IMR-90 (cell line): ENCODE measurements around the gene PCP2. TPM values are rescaled to one million over a fixed set of nuclear protein-coding genes. Genes with fewer than 3 reads are reported as not detected.
A peak's percentile ranks its signal among the peaks of the same experiment; 100 is the strongest.

ENCODE experiments used
- ATAC-seq: fragments of 200-7000 bp; cut with Tn5 transposase; 2 replicates; pipeline ENCODE4 v1.9.1; 2020; ENCODE audit warnings: low read depth, mild to moderate bottlenecking, moderate library complexity
- BruUV-seq: library from RNA; stranded (reverse); fragments of 400-500 nt; replicated peaks from 2 replicates; lab custom pipeline; 2021; lab: Mats Ljungman, UMichigan
- CTCF ChIA-PET: fragments of 300-600 bp; formaldehyde crosslinking; extraction: SDS; loops from one replicate; lab custom pipeline; 2021; ENCODE audit warnings: antibody characterized with exemption; lab: Yijun Ruan, JAX
- POLR2A ChIA-PET: fragments of 300-600 bp; sonication (Branson Sonifier 250); formaldehyde crosslinking; loops from one replicate; lab custom pipeline; 2022; ENCODE audit warnings: antibody characterized with exemption; ENCODE audit not compliant: unreplicated experiment; lab: Charles Lee
- DNase-seq: peaks from one replicate; pipeline ENCODE4 v3.0.0; 2013
- H2AFZ ChIP-seq: replicated peaks from 2 replicates; pipeline ENCODE3; 2013; ENCODE audit warnings: low read length, mild to moderate bottlenecking; ENCODE audit not compliant: poor library complexity
- H2AK5ac ChIP-seq: 2 replicates; pipeline ENCODE4 v1.6.1; 2013; ENCODE audit warnings: low read depth, low read length, inconsistent platforms
- H2AK9ac ChIP-seq: replicated peaks from 2 replicates; pipeline ENCODE3; 2013; ENCODE audit warnings: mild to moderate bottlenecking, low read depth, low read length, moderate library complexity; ENCODE audit not compliant: poor library complexity
- H2BK120ac ChIP-seq: 2 replicates; pipeline ENCODE4 v1.6.1; 2013; ENCODE audit warnings: low read depth, low read length, inconsistent platforms
- H2BK15ac ChIP-seq: 3 replicates; pipeline ENCODE4 v1.6.1; 2013; ENCODE audit warnings: low read depth, low read length, inconsistent platforms
- H2BK20ac ChIP-seq: 2 replicates; pipeline ENCODE4 v1.6.1; 2013; ENCODE audit warnings: low read depth, mild to moderate bottlenecking, inconsistent platforms, low read length, moderate library complexity
- H2BK5ac ChIP-seq: 2 replicates; pipeline ENCODE4 v1.6.1; 2013; ENCODE audit warnings: mild to moderate bottlenecking, low read depth, low read length, inconsistent platforms; ENCODE audit not compliant: poor library complexity, severe bottlenecking
- H3K14ac ChIP-seq: replicated peaks from 2 replicates; pipeline ENCODE4 v1.6.1; 2013; ENCODE audit warnings: low read depth, low read length, inconsistent platforms
- H3K18ac ChIP-seq: 2 replicates; pipeline ENCODE4 v1.6.1; 2013; ENCODE audit warnings: low read depth, low read length, control low read depth
- H3K23ac ChIP-seq: 2 replicates; pipeline ENCODE4 v1.6.1; 2013; ENCODE audit warnings: low read depth, low read length, inconsistent platforms
- H3K27ac ChIP-seq: 2 replicates; pipeline ENCODE4 v1.5.1; 2013; ENCODE audit warnings: mild to moderate bottlenecking, control low read depth, low read length; ENCODE audit not compliant: insufficient read depth
- H3K27me3 ChIP-seq: 2 replicates; pipeline ENCODE4 v1.6.1; 2013; ENCODE audit warnings: low read length; ENCODE audit not compliant: control insufficient read depth, insufficient read depth
- H3K36me3 ChIP-seq: 2 replicates; pipeline ENCODE4 v1.6.1; 2013; ENCODE audit warnings: low read length, mixed read lengths; ENCODE audit not compliant: control insufficient read depth, insufficient read depth
- H3K4ac ChIP-seq: 2 replicates; pipeline ENCODE4 v1.6.1; 2013; ENCODE audit warnings: low read depth, low read length, inconsistent platforms
- H3K4me1 ChIP-seq: 2 replicates; pipeline ENCODE4 v1.6.1; 2013; ENCODE audit warnings: low read length, mixed read lengths; ENCODE audit not compliant: control insufficient read depth, insufficient read depth
- H3K4me2 ChIP-seq: 2 replicates; pipeline ENCODE4 v1.6.1; 2013; ENCODE audit warnings: low read depth, mild to moderate bottlenecking, control low read depth, low read length, moderate library complexity
- H3K4me3 ChIP-seq: 2 replicates; pipeline ENCODE4 v1.5.1; 2013; ENCODE audit warnings: low read depth, mild to moderate bottlenecking, control low read depth, low read length, moderate library complexity; ENCODE audit not compliant: insufficient read depth
- H3K56ac ChIP-seq: 2 replicates; pipeline ENCODE4 v1.6.1; 2013; ENCODE audit warnings: low read length, inconsistent platforms; ENCODE audit not compliant: insufficient read depth; ENCODE audit errors: extremely low read depth
- H3K79me1 ChIP-seq, 2 experiments: 2 replicates each; pipeline ENCODE4 v1.6.1; 2013; ENCODE audit warnings: low read length in 2 of 2, inconsistent platforms in 1 of 2, low read depth in 1 of 2
- H3K9ac ChIP-seq: 2 replicates; pipeline ENCODE4 v1.6.1; 2013; ENCODE audit warnings: low read depth, low read length, control low read depth
- H3K9me1 ChIP-seq: 2 replicates; pipeline ENCODE4 v1.6.1; 2013; ENCODE audit warnings: low read length, inconsistent platforms; ENCODE audit not compliant: insufficient read depth
- H3K9me3 ChIP-seq: 2 replicates; pipeline ENCODE4 v1.6.1; 2013; ENCODE audit warnings: low read length; ENCODE audit not compliant: control insufficient read depth, insufficient read depth
- H4K20me1 ChIP-seq: 2 replicates; pipeline ENCODE4 v1.6.1; 2013; ENCODE audit warnings: low read length, inconsistent platforms; ENCODE audit not compliant: insufficient read depth
- H4K5ac ChIP-seq: 2 replicates; pipeline ENCODE4 v1.6.1; 2013; ENCODE audit warnings: mild to moderate bottlenecking, low read depth, low read length, control low read depth
- H4K8ac ChIP-seq, 2 experiments: 2 replicates each; pipeline ENCODE4 v1.6.1; 2013; ENCODE audit warnings: low read depth in 2 of 2, low read length in 2 of 2, control low read depth in 1 of 2, inconsistent platforms in 1 of 2
- H4K91ac ChIP-seq: 2 replicates; pipeline ENCODE4 v1.6.1; 2013; ENCODE audit warnings: low read depth, low read length, inconsistent platforms; ENCODE audit not compliant: insufficient read depth
- CHD1 ChIP-seq: IDR thresholded peaks from 2 replicates; pipeline ENCODE4 v1.6.1; 2012; ENCODE audit warnings: low read depth, low read length, improper control_type of control experiment
- CTCF ChIP-seq: conservative IDR thresholded peaks from 2 replicates; pipeline ENCODE4 v1.5.1; 2012; ENCODE audit warnings: mild to moderate bottlenecking, low read depth, low read length, improper control_type of control experiment
- MAFK ChIP-seq: IDR thresholded peaks from 2 replicates; pipeline ENCODE4 v1.6.1; 2012; ENCODE audit warnings: low read depth, low read length, improper control_type of control experiment
- MAZ ChIP-seq: IDR thresholded peaks from 2 replicates; pipeline ENCODE4 v1.6.1; 2012; ENCODE audit warnings: low read depth, mild to moderate bottlenecking, low read length, improper control_type of control experiment, moderate library complexity, borderline replicate concordance
- MXI1 ChIP-seq: IDR thresholded peaks from 2 replicates; pipeline ENCODE4 v1.6.1; 2012; ENCODE audit warnings: low read depth, mild to moderate bottlenecking, low read length, moderate library complexity, borderline replicate concordance
- NFE2L2 ChIP-seq: fragments of 150-350 bp; IDR thresholded peaks from 2 replicates; pipeline ENCODE4 v1.6.1; 2016; ENCODE audit warnings: low read depth, mild to moderate bottlenecking, low read length
- POLR2A ChIP-seq: IDR thresholded peaks from 2 replicates; pipeline ENCODE4 v1.6.1; 2012; ENCODE audit warnings: mild to moderate bottlenecking, low read depth, low read length
- RAD21 ChIP-seq: IDR thresholded peaks from 2 replicates; pipeline ENCODE4 v1.6.1; 2012; ENCODE audit warnings: low read length, improper control_type of control experiment
- RCOR1 ChIP-seq: IDR thresholded peaks from 2 replicates; pipeline ENCODE4 v1.6.1; 2012; ENCODE audit warnings: mild to moderate bottlenecking, low read length, improper control_type of control experiment; ENCODE audit not compliant: insufficient replicate concordance
- RFX5 ChIP-seq: IDR thresholded peaks from 2 replicates; pipeline ENCODE4 v1.8.0; 2012; ENCODE audit warnings: low read depth, mild to moderate bottlenecking, low read length, moderate library complexity
- SMC3 ChIP-seq: fragments of 150-350 bp; IDR thresholded peaks from 2 replicates; pipeline ENCODE4 v1.6.1; 2016; ENCODE audit warnings: low read depth, mild to moderate bottlenecking, antibody characterized with exemption, low read length, moderate library complexity
- USF2 ChIP-seq: fragments of 150-350 bp; IDR thresholded peaks from 2 replicates; pipeline ENCODE4 v1.6.1; 2017; ENCODE audit warnings: mild to moderate bottlenecking, antibody characterized with exemption, low read length, low read depth
- WGBS, 2 experiments: methylation state at CpG; one replicate each; pipeline versions ENCODE4 v1.1.5 to v1.1.7; 2013; ENCODE audit warnings: missing lambda C conversion rate in 2 of 2; ENCODE audit not compliant: insufficient read length in 1 of 2; ENCODE audit errors: extremely low coverage in 2 of 2; 5-methylcytosine and 5-hydroxymethylcytosine counted together
- dilution Hi-C: fragments of 300-500 bp; cut with HindIII; formaldehyde crosslinking; loops from one replicate; pipeline ENCODE4 v1.14.3; 2018; ENCODE audit warnings: low sequenced_read_pairs; ENCODE audit not compliant: unreplicated experiment
- in situ Hi-C: fragments of 300-500 bp; cut with MboI; formaldehyde crosslinking; loops from 3 replicates; pipeline ENCODE4 v1.14.3; 2019; ENCODE audit warnings: low sequenced_read_pairs, inconsistent platforms, mixed read lengths
- intact Hi-C: fragments of 100-400 bp; cut with micrococcal nuclease; formaldehyde crosslinking; loops from 2 replicates; pipeline ENCODE4 v1.10.0; 2022
- polyA plus RNA-seq, 3 experiments: library from polyadenylated mRNA; depleted of rRNA; stranded (reverse); fragments of >200 nt; gene quantifications; 2 replicates each; pipeline ENCODE4 v1.2.3, GENCODE V29; 2012; ENCODE audit warnings: low replicate concordance in 1 of 3
- total RNA-seq: library from RNA; depleted of rRNA; stranded (reverse); fragments of >200 nt; gene quantifications from 2 replicates; pipeline ENCODE4 v1.2.3, GENCODE V29; 2012

Gene PCP2
- total and polyA plus RNA-seq, 2 of the 4 experiments (the other 2 are of a cell fraction), result not detected

DNA sequence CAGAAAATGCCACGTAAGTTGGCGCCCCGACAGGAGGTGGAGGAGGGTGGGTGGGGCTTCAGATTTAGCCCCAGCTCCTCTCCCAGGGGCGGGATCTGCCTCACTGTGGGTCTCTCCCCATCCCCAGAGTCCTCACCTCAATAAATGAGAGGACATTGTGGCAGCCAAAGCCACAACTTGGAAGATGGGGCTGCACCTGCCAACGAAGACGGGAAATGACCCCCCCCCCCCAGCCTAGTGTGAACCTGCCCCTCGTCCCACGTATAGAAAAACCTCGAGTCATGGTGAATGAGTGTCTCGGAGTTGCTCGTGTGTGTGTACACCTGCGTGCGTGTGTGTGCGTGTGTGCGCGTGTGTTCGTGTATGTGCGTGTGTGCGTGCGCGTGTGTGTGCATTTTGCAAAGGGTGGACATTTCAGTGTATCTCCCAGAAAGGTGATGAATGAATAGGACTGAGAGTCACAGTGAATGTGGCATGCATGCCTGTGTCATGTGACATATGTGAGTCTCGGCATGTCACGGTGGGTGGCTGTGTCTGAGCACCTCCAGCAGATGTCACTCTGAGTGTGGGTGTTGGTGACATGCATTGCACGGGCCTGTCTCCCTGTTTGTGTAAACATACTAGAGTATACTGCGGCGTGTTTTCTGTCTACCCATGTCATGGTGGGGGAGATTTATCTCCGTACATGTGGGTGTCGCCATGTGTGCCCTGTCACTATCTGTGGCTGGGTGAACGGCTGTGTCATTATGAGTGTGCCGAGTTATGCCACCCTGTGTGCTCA, 45.6 kb upstream of the PCP2 start (continued):
- no peak for TF ChIP-seq CHD1

DNA sequence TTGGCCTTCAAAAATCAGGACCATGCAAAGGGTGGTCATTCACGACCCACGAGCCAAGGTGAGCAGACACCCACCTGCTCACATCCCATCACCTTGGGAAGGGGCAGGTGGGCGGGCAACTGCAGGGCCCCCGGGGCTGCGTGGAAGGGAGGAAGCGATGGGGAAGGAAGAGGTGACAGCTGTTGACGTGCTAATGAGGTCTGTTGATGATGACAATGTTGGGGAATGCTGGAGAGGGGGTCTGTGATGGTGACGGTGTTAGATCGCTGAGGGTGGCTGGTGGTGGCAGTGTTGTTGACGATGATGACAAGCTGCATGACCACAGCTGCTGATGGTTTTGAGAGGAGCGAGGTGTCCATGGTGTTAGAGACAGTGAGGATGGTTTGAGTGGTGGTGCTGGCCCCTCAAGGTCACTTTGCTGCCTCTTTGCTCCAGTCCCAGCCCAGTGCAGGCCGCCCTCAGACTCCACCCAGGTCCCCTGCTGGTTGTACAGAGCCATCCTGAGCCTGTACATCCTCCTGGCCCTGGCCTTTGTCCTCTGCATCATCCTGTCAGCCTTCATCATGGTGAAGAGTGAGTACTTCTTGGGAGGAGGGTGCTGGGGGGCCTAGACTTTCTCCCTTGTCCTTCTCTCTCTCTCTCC, 44.3 kb upstream of the PCP2 start:
- CTCF ChIA-PET, result no interaction called here
- WGBS, 2 experiments, result 45% methylated on average over 4 of the region's 12 CpGs; no CpG with 5 or more reads in 1 of the 2 experiments
- TF ChIP-seq NFE2L2 (no peak), POLR2A (no peak), RAD21 (no peak), RFX5 (no peak), CHD1 (no peak), RCOR1 (no peak), MXI1 (no peak), MAZ (no peak), MAFK (no peak), USF2 (no peak), CTCF (no peak), SMC3 (no peak)

More for the DNA sequence above, 44.3 kb upstream of the PCP2 start:
- Histone ChIP-seq H3K23ac (no peak overlapping the region), H2BK5ac (no peak overlapping the region), H3K4me2 (no peak overlapping the region), H2AK5ac (no peak overlapping the region), H3K56ac (no peak overlapping the region), H3K9me3 (peaks cover 4% of the 10 kb centered on the region; the same call in 1 of the 2 replicates), H3K4ac (no peak overlapping the region), H3K27ac (no peak overlapping the region), H3K4me3 (no peak overlapping the region), H3K18ac (no peak overlapping the region), H4K91ac (no peak overlapping the region), H3K27me3 (peaks cover 11% of the 10 kb centered on the region), H3K36me3 (peaks cover 6% of the 10 kb centered on the region; the same call in 1 of the 2 replicates), H4K20me1 (peaks cover 4% of the 10 kb centered on the region), H3K9me1 (peaks cover 3% of the 10 kb centered on the region), H4K5ac (no peak overlapping the region), H3K4me1 (peaks cover 4% of the 10 kb centered on the region; the same call in 1 of the 2 replicates), H2BK15ac (no peak overlapping the region), H2BK20ac (no peak overlapping the region), H3K79me1 (peaks cover 0 to 20% of the 10 kb centered on the region in 2 experiments; a peak in 3 of 4 replicates), H3K9ac (no peak overlapping the region), H3K14ac (no peak overlapping the region), H2AK9ac (no peak overlapping the region), H4K8ac (no peak overlapping the region), H2BK120ac (no peak overlapping the region), H2AFZ (peak overlapping the region; percentile 63)
- in situ Hi-C loops (no loop called here), dilution Hi-C loops (no loop called here), intact Hi-C loops (no loop called here)
- ATAC-seq, result no peak
- no TSS peak for BruUV-seq
- POLR2A ChIA-PET, result no interaction called here
- DNase-seq, result no peak
